ENCODE data around the gene POLR3G. TPM values are rescaled to one million over a fixed set of nuclear protein-coding genes. Genes with fewer than 3 reads are reported as not detected.

The POLR3G gene
- total and polyA plus RNA-seq, 2 of the 13 experiments (the other 11 are each of a cell fraction or from before 2014, with no cell fraction given) = 1.2 to 7.3 TPM

GRCh38 chr5:90473396-90474234 is 1.0 kb upstream of the POLR3G start (continued):
- TF ChIP-seq PRMT3 (CRISPR knock-in tag; IDR thresholded peaks at IDR 0.05; ENCODE audit: borderline replicate concordance, low read depth) (peak; percentile 81; the same call in 1 of the 2 replicates), ZNF777 (CRISPR knock-in tag; IDR thresholded peaks at IDR 0.05) (peak; percentile 50; the same call in 1 of the 2 replicates), MAX (IDR thresholded peaks at IDR 0.05) (peak; percentile 97), ZFAT (CRISPR knock-in tag; conservative IDR thresholded peaks at IDR 0.05) (peak; percentile 84), ZNF713 (CRISPR knock-in tag; IDR thresholded peaks at IDR 0.05) (no peak), REXO4 (CRISPR knock-in tag; IDR thresholded peaks at IDR 0.05; ENCODE audit: borderline replicate concordance) (no peak; the same call in 1 of the 2 replicates), ATRX (CRISPR knock-in tag; IDR thresholded peaks at IDR 0.05; ENCODE audit: borderline replicate concordance) (no peak), ARHGAP35 (CRISPR knock-in tag; IDR thresholded peaks at IDR 0.05; ENCODE audit: borderline replicate concordance) (peak; percentile 72; the same call in 1 of the 2 replicates), TP53 (CRISPR knock-in tag; conservative IDR thresholded peaks at IDR 0.05) (peak; percentile 78; the same call in 1 of the 2 replicates), CSRNP1 (CRISPR knock-in tag; IDR thresholded peaks at IDR 0.05) (0 out of 2 replicates have a peak, but pooled peaks have one; percentile 14), ZNF18 (CRISPR knock-in tag; IDR thresholded peaks at IDR 0.05; ENCODE audit: insufficient replicate concordance) (peak; percentile 88), PPARG (CRISPR knock-in tag; conservative IDR thresholded peaks at IDR 0.05) (0 out of 2 replicates have a peak, but pooled peaks have one; percentile 23), DZIP1 (CRISPR knock-in tag; IDR thresholded peaks at IDR 0.05) (0 out of 2 replicates have a peak, but pooled peaks have one; percentile 92), ZSCAN5A (CRISPR knock-in tag; IDR thresholded peaks at IDR 0.05; ENCODE audit: borderline replicate concordance) (peak; percentile 67; the same call in 1 of the 2 replicates), PHB2 (IDR thresholded peaks at IDR 0.05; ENCODE audit: partially characterized antibody) (no peak), ZBTB43 (CRISPR knock-in tag; conservative IDR thresholded peaks at IDR 0.05) (peak; percentile 85)

Data from HepG2 (cell line).